Mucosa of rectum (tissue), 2 donors: ENCODE data around the gene RENBP.
A peak's percentile ranks its signal among the peaks of the same experiment; 100 is the strongest.
"Not testable (repeated sequence)": the region's sequence is repeated elsewhere in the genome, so short reads cannot be mapped to it uniquely, and the experiment has no call there.

Experiments used
- H3K27ac ChIP-seq, 2 donors: one replicate each; pipeline ENCODE4 v1.7.0; 2013; ENCODE audit warnings: inconsistent platforms in 2 of 2, low read depth in 2 of 2, low read length in 2 of 2
- H3K27me3 ChIP-seq, 2 donors: one replicate each; pipeline ENCODE4 v1.7.0; 2013; ENCODE audit warnings: low read length in 2 of 2; ENCODE audit not compliant: control insufficient read depth in 2 of 2, insufficient read depth in 2 of 2
- H3K36me3 ChIP-seq, 2 donors: one replicate each; pipeline ENCODE4 v1.7.0; 2013; ENCODE audit warnings: low read length in 2 of 2; ENCODE audit not compliant: control insufficient read depth in 2 of 2, insufficient read depth in 2 of 2
- H3K4me1 ChIP-seq, 2 donors: one replicate each; pipeline ENCODE4 v1.7.0; 2013; ENCODE audit warnings: low read length in 2 of 2, mild to moderate bottlenecking in 1 of 2; ENCODE audit not compliant: control insufficient read depth in 2 of 2, insufficient read depth in 2 of 2
- H3K4me3 ChIP-seq, 2 donors: one replicate each; pipeline ENCODE4 v1.7.0; 2013; ENCODE audit warnings: low read length in 2 of 2
- H3K9ac ChIP-seq, 2 donors: one replicate each; pipeline ENCODE4 v1.7.0; 2013; ENCODE audit warnings: low read length in 2 of 2, low read depth in 1 of 2, mild to moderate bottlenecking in 1 of 2
- H3K9me3 ChIP-seq, 2 donors: one replicate each; pipeline ENCODE4 v1.7.0; 2013; ENCODE audit warnings: low read length in 2 of 2; ENCODE audit not compliant: control insufficient read depth in 2 of 2
- donor health status: healthy.
- donor health status: Normal muscosa, but diverticular disease.

The RENBP gene

DNA sequence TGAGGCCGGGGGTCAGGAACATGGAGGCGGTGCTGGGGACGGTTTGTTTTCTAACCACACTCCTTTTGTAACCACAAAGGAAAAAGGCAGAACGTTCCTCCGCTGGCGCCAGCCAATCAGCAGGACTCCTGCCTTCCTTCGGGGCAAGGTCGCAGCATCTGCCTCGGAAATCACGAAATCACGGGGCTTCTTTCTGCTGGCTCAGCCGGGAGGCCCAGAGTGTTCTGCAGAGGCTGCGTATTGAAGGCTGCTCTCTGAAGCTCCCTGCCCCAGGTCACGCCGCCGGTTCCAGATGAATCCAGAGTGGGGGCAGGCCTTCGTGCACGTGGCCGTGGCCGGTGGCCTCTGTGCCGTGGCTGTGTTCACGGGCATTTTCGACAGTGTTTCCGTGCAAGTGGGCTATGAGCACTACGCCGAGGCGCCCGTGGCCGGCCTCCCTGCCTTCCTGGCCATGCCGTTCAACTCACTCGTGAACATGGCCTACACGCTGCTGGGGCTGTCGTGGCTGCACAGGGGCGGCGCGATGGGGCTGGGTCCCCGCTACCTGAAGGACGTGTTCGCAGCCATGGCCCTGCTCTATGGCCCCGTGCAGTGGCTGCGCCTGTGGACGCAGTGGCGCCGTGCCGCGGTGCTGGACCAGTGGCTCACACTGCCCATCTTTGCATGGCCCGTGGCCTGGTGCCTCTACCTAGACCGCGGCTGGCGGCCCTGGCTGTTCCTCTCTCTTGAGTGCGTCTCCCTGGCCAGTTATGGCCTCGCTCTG, 37.5 kb upstream of the RENBP start:
- no peak overlapping the region for H3K4me3 ChIP-seq
- peaks cover 5 to 11% of the 10 kb centered on the region in 2 donors for H3K27me3 ChIP-seq
- no peaks in the 10 kb centered on the region for H3K9me3 ChIP-seq
- H3K4me1 ChIP-seq, result peaks cover 7 to 14% of the 10 kb centered on the region in 2 donors
- no peaks in the 10 kb centered on the region for H3K36me3 ChIP-seq
- H3K9ac ChIP-seq, result no peak overlapping the region
- H3K27ac ChIP-seq, result peak overlapping the region; percentile 34 to 49

DNA sequence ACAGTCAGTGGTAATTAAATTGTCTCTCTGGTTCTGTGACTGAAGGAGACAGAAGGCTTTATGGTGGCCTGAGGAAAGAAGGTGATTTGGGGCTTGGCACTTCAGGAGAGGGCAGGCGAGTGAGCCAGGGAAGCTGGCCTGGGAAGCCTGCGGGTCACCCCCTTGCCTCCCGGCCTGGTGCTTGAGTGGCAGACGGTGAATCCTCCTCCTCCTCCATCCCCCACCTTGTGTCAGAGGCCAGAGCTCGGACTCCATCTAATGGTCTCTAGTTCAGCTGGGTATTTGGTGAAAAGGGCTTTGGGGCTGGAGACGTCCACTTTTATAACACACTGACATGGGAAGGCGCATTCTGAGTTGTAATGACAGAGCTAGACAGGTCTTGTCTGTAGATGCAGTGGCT, 36.8 kb upstream of the RENBP start:
- Histone ChIP-seq H3K4me3 (no peak overlapping the region), H3K27me3 (peaks cover 5 to 11% of the 10 kb centered on the region in 2 donors), H3K36me3 (no peaks in the 10 kb centered on the region), H3K9ac (no peak overlapping the region), H3K9me3 (no peaks in the 10 kb centered on the region), H3K4me1 (peaks cover 7 to 14% of the 10 kb centered on the region in 2 donors), H3K27ac (peak overlapping the region; percentile 21 to 49)

GRCh38 chrX:153980394-153980793, 36.0 kb upstream of the RENBP start:
- H3K4me1 ChIP-seq, result peaks cover 6 to 12% of the 10 kb centered on the region in 2 donors
- not testable (repeated sequence) for H3K27me3 ChIP-seq, H3K9me3 ChIP-seq, H3K4me3 ChIP-seq, H3K36me3 ChIP-seq, H3K9ac ChIP-seq
- peak overlapping the region in 1 of 2 donors; percentile 56 for H3K27ac ChIP-seq

DNA sequence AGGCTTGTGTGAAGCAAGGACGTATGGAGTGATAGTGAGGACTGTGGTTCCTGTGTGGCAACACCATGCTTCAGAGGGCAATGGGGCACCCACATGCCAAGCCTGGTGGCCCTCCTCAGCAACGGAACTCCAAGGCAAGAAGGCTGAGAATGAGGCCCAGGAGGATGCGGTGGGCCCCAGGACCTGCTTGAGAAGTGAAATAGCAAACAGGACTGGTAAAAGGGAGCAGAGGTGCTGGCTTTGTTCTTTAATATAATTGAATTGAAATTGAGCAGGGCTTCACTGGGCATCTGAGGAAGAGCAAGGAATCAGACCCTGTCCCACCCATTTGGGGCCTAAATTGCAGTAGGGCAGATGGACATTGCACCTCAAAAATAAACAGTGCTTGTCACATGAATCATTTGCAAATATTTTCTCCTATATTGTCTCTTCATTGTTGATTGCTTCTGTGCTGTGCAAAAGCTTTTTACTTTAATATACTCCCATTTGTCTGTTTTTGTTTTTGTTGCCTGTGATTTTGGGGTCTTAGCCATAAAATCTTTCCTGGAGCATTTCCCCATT, 30.4 kb upstream of the RENBP start:
- no peak overlapping the region for H3K9ac ChIP-seq

GRCh38 chrX:153974003-153974725, 29.7 kb upstream of the RENBP start:
- Histone ChIP-seq H3K36me3 (no peaks in the 10 kb centered on the region), H3K9ac (peak overlapping the region; percentile 83 to 93), H3K4me1 (peaks cover 21 to 28% of the 10 kb centered on the region in 2 donors), H3K9me3 (no peaks in the 10 kb centered on the region), H3K4me3 (peak overlapping the region; percentile 28 to 76), H3K27ac (peak overlapping the region; percentile 99 to 100), H3K27me3 (no peaks in the 10 kb centered on the region)

More for the DNA sequence above, 30.4 kb upstream of the RENBP start:
- Histone ChIP-seq H3K4me1 (peaks cover 17 to 22% of the 10 kb centered on the region in 2 donors), H3K36me3 (no peaks in the 10 kb centered on the region), H3K9me3 (no peaks in the 10 kb centered on the region), H3K27me3 (no peaks in the 10 kb centered on the region), H3K4me3 (no peak overlapping the region), H3K27ac (peak overlapping the region; percentile 99 to 100)

GRCh38 chrX:153973127-153974002, 28.9 kb upstream of the RENBP start:
- Histone ChIP-seq H3K4me1 (peaks cover 28 to 34% of the 10 kb centered on the region in 2 donors), H3K9ac (peak overlapping the region; percentile 83 to 93), H3K4me3 (peak overlapping the region; percentile 76 to 88), H3K27me3 (no peaks in the 10 kb centered on the region), H3K9me3 (no peaks in the 10 kb centered on the region), H3K27ac (peak overlapping the region; percentile 99 to 100), H3K36me3 (no peaks in the 10 kb centered on the region)

- Histone ChIP-seq H3K9me3 (no peaks in the 10 kb centered on the region), H3K4me3 (peak within 1 kb of the TSS; percentile 88 to 97), H3K27ac (peak within 1 kb of the TSS; percentile 99 to 100), H3K36me3 (no peaks in the 10 kb centered on the region), H3K27me3 (no peaks in the 10 kb centered on the region), H3K4me1 (peaks cover 33 to 42% of the 10 kb centered on the region in 2 donors), H3K9ac (peak within 1 kb of the TSS; percentile 93 to 98)
These were observed 28.1 kb upstream of the RENBP start, which contains the start of gene TMEM187 for GRCh38 chrX:153972368-153973126. TSS of gene TMEM187 (plus strand) at chrX:153972754. CDS start at chrX:153982063, 9,309 bp downstream.

DNA sequence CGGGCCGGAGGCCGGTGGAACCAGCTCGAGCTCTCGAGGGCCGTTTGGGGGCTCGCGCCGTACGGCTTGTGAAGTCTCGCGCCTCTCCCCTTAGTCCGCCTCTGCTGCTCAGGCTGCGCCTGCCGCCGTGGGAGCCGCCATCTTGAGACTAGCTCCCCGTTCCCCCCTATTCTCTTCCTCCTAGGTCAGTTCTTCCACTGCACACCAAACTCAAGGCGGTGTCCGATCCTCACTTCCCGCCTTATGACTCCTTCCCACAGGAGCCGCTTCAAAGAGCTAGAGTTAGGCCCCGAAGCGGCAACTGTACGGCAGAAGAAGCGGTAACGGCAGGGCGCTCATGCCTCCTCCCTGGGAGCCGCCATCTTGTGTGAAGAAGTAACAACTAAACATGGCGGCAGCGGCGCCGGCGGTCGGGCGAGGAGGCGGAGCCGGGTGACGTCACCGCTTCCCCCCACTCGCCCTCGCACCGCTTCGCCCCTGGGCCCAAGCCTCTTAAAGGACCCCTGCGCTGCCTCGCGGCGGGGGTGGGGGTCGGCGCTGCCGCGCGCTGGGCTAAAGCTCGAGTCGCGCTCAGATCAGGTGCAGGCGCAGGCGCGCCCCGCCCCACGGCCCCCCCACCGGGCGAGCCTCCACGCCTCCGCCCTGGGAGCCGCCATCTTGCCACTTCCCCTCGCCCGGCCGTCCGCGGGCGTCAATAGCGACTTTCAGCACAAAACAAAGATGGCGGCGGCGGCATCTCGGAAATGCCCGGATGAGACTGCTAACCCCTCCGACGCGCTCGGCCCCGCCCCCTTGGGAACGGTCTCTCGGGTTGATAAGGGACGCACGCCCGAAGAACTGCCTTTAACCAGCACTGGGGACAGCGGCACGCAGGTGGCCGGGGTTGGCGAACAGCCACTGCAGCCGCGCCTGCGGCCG, 27.3 kb upstream of the RENBP start, which contains the start of gene HCFC1:
Gene HCFC1 (minus strand): TSS at position 369 of the 918 bp plus-strand sequence. CDS start 978 bp downstream, outside the sequence.
- Histone ChIP-seq H3K27ac (peak within 1 kb of the TSS; percentile 99 to 100), H3K4me1 (peaks cover 35 to 48% of the 10 kb centered on the region in 2 donors), H3K9ac (peak within 1 kb of the TSS; percentile 93 to 98), H3K27me3 (no peaks in the 10 kb centered on the region), H3K36me3 (no peaks in the 10 kb centered on the region), H3K4me3 (peak within 1 kb of the TSS; percentile 88 to 97), H3K9me3 (no peaks in the 10 kb centered on the region)
